HK-2 (cell line): ENCODE data around the gene FRMPD2.
"Not testable (repeated sequence)": the region's sequence is repeated elsewhere in the genome, so short reads cannot be mapped to it uniquely, and the experiment has no call there.

Experiments
- DNase-seq: peaks from one replicate; pipeline ENCODE4 v3.0.0-alpha.2; 2018; ENCODE audit not compliant: unreplicated experiment

The FRMPD2 gene

DNA sequence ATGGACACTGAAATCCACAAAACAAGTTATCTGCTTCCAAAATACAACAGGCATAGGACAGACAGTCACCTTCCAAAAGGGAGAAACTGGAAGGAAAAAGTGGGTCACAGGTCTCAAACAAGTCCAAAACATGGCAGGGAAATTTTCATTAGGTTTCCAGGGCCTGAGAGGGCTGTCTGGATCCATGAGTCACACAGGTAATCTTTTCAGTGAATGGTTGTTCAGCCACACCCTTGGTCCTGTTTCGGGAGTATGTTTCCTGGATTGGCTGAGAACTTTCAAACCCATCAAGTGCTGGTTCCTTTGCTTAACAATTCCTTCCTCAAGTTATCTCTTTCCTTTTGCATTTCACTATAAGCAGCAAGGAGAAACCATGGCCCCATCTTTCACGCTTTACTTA lies 145.5 kb downstream of the FRMPD2 start:
- DNase-seq, result not testable (repeated sequence)

DNA sequence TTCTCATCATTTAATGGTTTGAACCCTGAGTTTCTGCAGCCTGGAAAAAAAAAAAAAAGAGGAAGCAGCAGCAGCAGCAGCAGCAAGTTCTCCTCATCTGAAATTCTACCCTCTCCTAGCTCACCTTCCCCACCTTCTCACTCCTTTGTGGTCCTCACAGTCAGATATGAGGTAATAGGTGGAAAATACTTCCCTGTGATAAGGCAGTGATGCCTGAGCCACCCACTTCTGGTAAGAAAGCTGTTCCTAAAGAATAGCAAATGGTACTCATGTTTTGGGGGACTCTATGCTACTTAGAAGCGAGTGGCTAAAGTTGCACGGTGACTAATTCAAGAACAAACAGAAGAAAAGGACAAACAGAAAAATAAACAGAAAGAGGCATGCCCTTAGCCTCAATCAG lies 148.2 kb downstream of the FRMPD2 start:
- not testable (repeated sequence) for DNase-seq

DNA sequence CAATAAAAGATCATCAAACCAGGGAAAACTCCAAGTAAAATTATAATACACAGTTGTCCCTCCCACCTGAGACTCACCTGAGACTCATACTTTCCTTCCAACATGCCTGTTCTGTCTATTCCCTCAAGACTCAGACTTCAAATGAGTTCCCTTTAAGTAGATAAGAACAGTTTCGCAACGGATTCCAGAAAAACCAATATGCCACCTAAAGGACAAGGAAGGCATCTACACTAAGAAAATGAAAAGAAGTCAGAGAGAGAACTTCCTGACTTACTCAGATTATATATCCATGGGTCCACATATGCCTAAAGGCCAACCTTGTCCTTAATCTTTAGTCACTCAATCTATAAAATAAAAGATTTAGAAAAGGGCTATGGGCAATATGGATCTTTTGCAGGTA lies 148.9 kb downstream of the FRMPD2 start:
- DNase-seq, result not testable (repeated sequence)

DNA sequence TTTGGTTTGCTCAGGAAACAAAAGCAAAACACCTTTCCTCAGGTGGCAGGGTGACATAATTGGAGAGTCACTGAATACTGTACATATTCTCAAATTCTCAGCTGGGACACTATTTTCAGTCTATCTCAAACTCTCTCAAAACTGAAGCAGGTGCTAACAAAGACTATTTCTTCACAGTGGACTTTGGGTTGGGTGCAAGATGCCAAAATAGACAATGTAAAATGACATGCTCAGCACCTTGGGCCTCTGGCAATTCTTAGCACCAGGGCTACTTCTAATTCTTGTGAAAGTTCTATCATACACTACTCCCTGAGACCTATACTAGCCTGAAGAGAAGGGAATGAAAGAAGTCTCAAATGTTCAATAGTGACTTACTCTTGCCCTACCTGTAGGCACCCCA lies 151.9 kb downstream of the FRMPD2 start:
- DNase-seq, result not testable (repeated sequence)

DNA sequence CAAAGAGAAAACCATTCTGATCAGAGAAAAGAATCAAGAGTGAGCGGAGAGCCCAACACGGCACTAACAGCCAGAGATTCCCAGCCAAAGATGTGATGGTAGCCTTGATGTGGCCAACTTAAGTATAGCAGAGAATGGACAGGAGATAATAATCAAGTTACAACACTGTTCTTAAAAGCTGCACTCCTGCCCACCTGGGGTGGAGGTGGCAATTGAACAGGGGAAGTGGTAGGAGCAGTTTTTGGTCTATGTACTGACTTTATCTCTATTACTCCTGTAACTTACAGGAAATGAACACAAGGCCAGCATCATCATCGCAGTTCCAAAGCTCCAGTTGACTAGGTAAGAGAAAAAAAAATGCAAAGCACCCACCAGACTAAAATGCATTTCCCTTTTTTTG lies 164.2 kb downstream of the FRMPD2 start:
- not testable (repeated sequence) for DNase-seq
